Dedifferentiated amniotic fluid mesenchymal stem cell (primary cell): Measurements from ENCODE around the gene CAPN1.

Source experiments
- DNase-seq: peaks from one replicate; pipeline ENCODE4 v3.0.0-alpha.2; 2016; ENCODE audit errors: extremely low spot score

The CAPN1 gene

GRCh38 chr11:65194564-65194963 is 12.8 kb downstream of the CAPN1 start:
- DNase-seq: no peak

DNA sequence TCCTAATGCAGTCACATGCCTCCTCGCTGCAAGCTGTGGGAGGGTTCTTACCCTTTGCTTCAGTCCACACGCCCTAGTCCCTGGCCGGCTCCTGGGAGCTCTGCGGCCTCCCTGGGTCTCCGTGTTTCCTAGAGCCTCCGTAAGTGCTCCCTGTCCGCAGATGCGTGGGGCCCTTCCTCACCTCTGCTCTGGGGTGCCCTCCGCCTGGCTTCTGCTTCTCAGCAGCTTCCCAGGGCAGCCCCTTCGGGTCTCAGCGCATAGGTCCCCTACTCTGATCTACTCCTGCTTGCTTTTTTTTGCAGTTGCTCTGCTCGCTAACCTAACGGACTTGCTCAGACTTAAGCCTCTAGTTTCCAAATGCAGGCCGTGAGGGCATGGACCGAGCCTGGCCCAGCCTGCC is 22.4 kb downstream of the CAPN1 start:
- no peak for DNase-seq

GRCh38 chr11:65204646-65205601 is 23.2 kb downstream of the CAPN1 start:
- DNase-seq: no peak

- no peak for DNase-seq
These were observed 23.9 kb downstream of the CAPN1 start for GRCh38 chr11:65205602-65205967.

DNA sequence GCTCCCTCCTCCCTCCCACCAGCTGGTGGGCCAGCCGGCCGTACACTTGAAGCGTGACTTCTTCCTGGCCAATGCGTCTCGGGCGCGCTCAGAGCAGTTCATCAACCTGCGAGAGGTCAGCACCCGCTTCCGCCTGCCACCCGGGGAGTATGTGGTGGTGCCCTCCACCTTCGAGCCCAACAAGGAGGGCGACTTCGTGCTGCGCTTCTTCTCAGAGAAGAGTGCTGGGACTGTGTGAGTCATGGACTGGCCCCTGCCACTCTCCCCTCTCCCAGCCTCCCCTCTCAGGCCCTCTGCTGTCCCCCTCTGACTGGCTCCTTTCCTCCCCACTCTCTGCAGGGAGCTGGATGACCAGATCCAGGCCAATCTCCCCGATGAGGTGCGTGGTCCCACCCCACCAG is 24.7 kb downstream of the CAPN1 start:
- no peak for DNase-seq

GRCh38 chr11:65206901-65207300 is 25.2 kb downstream of the CAPN1 start:
- no peak for DNase-seq

DNA sequence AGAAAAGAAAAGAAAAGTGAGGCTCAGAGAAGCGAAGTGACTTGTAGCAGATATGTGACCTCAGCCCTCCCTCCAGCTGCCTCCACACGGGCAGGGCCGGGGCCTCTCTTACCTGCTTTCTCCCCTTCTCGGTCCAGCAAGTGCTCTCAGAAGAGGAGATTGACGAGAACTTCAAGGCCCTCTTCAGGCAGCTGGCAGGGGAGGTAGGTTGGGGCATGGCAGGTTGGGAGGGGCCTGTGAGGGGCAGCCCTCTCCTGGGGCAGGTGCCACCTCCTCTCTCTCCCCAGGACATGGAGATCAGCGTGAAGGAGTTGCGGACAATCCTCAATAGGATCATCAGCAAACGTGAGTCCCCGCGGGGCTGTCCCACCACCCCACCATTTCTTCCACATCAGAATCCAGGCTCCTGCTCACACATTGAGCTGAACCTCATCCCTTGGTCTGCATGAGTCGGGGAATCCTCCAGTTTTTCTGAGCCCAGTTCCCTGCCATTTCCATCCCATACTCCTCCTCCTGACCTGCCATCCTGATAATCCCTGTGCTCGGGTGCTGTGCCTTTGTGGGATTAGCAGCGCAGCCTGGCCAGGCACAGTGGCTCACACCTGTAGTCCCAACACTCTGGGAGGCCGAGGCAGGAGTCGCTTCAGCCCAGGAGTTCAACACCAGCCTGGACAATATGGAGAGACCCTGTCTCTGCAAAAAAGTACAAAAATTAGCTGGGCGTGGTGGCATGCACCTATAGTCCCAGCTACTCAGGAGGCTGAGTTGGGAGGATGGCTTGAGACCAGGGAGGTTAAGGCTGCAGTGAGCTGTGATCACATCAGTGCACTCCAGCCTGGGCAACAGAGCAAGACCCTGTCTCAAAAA is 26.4 kb downstream of the CAPN1 start:
- no peak for DNase-seq

GRCh38 chr11:65208785-65209710 is 27.3 kb downstream of the CAPN1 start:
- DNase-seq: no peak

DNA sequence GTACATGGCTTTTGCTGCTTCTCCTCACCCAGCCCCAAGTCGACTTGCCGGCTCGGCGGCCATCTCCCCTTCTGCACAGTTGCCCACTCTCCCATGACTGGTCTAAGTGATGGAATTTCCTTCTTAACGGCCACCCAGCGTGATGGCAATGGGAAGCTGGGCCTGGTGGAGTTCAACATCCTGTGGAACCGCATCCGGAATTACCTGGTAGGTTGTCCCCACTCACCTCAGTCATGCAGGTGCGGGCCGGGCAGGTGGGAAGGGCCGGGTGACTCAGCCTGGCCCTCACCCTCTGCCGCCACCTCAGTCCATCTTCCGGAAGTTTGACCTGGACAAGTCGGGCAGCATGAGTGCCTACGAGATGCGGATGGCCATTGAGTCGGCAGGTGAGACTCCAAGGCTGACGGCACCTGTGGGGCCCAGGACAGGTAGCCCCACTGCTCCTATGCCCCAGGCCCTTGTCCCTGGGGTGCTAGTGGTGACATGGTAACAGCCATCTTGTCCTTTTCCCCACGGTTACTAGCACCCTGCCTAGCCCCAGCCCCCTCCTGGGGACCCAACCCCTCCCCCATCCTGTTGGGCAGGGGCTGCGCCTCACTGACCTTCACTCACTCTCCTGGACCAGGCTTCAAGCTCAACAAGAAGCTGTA is 28.1 kb downstream of the CAPN1 start:
- DNase-seq: no peak

- DNase-seq: no peak
These were observed 28.6 kb downstream of the CAPN1 start for GRCh38 chr11:65210361-65210731.

DNA sequence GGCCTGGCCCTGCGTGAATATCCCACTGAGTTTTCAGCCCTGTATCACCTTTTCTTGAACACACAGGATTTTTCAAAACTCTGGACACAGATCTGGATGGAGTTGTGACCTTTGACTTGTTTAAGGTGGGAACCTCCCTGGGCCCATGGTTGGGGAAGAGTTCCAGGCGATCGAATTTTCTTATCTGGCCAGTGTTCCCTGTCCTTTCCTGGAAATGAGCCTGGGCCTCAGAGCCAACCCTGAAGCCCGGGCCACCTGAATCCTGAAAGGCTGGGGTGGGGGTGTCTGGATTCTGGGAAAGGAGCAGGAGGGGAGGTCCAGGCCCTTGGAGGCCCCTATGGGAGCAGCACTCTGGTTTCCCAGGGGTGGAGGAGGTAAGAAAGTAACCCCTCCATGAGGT is 29.0 kb downstream of the CAPN1 start:
- no peak for DNase-seq

DNA sequence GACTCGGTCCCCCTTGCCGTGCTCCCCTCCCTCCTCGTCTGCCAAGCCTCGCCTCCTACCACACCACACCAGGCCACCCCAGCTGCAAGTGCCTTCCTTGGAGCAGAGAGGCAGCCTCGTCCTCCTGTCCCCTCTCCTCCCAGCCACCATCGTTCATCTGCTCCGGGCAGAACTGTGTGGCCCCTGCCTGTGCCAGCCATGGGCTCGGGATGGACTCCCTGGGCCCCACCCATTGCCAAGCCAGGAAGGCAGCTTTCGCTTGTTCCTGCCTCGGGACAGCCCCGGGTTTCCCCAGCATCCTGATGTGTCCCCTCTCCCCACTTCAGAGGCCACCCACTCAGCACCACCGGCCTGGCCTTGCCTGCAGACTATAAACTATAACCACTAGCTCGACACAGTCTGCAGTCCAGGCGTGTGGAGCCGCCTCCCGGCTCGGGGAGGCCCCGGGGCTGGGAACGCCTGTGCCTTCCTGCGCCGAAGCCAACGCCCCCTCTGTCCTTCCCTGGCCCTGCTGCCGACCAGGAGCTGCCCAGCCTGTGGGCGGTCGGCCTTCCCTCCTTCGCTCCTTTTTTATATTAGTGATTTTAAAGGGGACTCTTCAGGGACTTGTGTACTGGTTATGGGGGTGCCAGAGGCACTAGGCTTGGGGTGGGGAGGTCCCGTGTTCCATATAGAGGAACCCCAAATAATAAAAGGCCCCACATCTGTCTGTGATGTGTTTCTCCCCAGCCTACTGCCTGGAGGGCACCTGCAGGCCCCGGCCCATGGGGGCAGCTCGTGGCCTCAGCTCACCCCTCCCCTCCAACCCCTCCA is 29.8 kb downstream of the CAPN1 start:
- no peak for DNase-seq

- DNase-seq: no peak
These were observed 30.6 kb downstream of the CAPN1 start for GRCh38 chr11:65212226-65212801.

- no peak for DNase-seq
These were observed 31.8 kb downstream of the CAPN1 start for GRCh38 chr11:65213322-65214211.

DNA sequence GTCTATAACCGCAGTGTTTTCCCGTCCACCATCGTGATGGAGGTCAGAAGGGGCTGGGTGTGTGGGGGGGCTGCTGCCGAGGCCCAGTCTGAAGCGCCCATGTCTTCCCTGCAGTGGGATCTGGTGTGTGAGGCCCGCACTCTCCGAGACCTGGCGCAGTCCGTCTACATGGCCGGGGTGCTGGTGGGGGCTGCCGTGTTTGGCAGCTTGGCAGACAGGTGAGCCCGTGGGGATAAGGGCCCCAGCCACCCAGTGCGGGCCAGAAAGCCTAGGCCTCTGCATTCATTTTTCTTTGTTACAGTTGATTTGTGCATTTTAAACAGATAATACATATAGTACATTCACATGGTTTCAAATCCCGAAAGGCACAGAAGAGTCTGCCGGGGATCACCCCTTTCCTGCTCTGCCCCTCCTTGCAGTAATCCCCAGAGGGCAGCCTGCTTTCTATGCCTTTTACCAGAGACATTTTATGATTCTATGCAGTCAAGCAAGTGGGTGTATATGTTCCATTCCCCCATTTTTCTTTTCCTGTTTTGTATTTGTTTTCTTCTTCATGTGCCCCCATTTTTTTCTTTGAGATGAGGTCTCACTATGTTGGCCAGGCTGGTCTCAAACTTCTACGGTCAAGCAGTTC is 32.6 kb downstream of the CAPN1 start:
- DNase-seq: no peak

DNA sequence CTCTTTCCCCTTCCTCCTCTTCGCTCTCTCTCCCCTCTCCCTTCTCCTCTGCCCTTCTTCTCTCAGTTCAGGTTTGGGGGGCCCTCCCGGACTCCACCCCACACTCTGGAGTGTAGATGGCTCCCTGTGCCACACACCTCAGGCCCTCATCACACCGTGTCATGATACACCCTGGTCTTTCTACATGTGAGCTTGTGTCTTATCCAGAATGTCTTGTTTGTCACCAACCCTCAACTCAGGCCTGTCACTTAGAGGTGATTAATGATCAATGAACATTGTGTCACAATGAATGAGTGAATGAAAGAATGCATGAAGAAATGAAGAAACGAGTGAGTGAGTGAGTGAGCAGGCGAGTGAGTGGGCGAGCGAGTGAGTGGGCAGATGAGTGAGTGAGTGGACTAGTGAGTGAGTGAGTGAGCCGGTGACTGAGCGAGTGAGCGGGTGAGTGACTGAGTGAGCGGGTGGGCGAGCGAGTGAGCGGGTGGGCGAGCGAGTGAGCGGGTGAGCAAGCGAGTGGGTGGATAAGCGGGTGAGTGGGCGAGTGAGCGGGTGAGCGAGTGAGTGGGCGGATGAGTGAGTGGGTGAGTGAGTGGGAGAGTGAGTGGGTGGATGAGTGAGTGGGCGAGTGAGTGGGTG is 33.8 kb downstream of the CAPN1 start:
- no peak for DNase-seq

- DNase-seq: no peak
These were observed 35.1 kb downstream of the CAPN1 start for GRCh38 chr11:65216830-65217229.
